Spleen (tissue), 11 donors: ENCODE measurements around the gene VEGFC. TPM values are rescaled to one million over a fixed set of nuclear protein-coding genes. Genes with fewer than 3 reads are reported as not detected.

Source experiments
- DNase-seq: peaks from one replicate; pipeline ENCODE4 v3.0.0-alpha.2; 2020
- H3K27ac ChIP-seq, 8 donors: fragments of 200-600 bp; sonication (generic) in 7 of 8; 1 replicate in 4 of 8; 2 replicates in 4 of 8; pipeline versions ENCODE4 v1.5.0 to v1.8.0; 2016 to 2021; ENCODE audit warnings: inconsistent platforms in 4 of 8, mild to moderate bottlenecking in 4 of 8, moderate library complexity in 1 of 8
- H3K27me3 ChIP-seq, 7 donors: fragments of 200-600 bp; sonication (generic) in 6 of 7; replicated peaks in 1 of 7; 1 replicate in 4 of 7; 2 replicates in 3 of 7; pipeline versions ENCODE4 v1.5.0 to v1.8.0; 2016 to 2021; ENCODE audit warnings: inconsistent platforms in 3 of 7, mild to moderate bottlenecking in 1 of 7
- H3K36me3 ChIP-seq, 6 donors: fragments of 200-600 bp; sonication (generic) in 5 of 6; 1 replicate in 4 of 6; 2 replicates in 2 of 6; pipeline versions ENCODE4 v1.5.0 to v1.8.0; 2016 to 2021; ENCODE audit warnings: inconsistent platforms in 2 of 6
- H3K4me1 ChIP-seq, 6 donors: fragments of 200-600 bp; sonication (generic) in 5 of 6; 1 replicate in 3 of 6; 2 replicates in 3 of 6; pipeline versions ENCODE4 v1.5.0 to v1.8.0; 2016 to 2021; ENCODE audit warnings: inconsistent platforms in 3 of 6
- H3K4me3 ChIP-seq, 8 donors: fragments of 200-600 bp; sonication (generic) in 7 of 8; 1 replicate in 4 of 8; 2 replicates in 4 of 8; pipeline versions ENCODE4 v1.5.0 to v1.8.0; 2016 to 2021; ENCODE audit warnings: inconsistent platforms in 4 of 8, mild to moderate bottlenecking in 4 of 8, moderate library complexity in 2 of 8
- H3K9me3 ChIP-seq, 8 donors: fragments of 200-600 bp; sonication (generic) in 7 of 8; 1 replicate in 4 of 8; 2 replicates in 4 of 8; pipeline versions ENCODE4 v1.5.0 to v1.8.0; 2016 to 2021; ENCODE audit warnings: inconsistent platforms in 4 of 8
- CTCF ChIP-seq, 11 experiments: fragments of 200-600 bp in 7 of 11; fragments of 450-650 bp in 4 of 11; sonication (generic) in 4 of 11; IDR thresholded peaks in 8 of 11; conservative IDR thresholded peaks in 3 of 11; 1 replicate in 7 of 11; 2 replicates in 4 of 11; pipeline versions ENCODE4 v1.4.0 to v1.8.0; 2016 to 2021; ENCODE audit warnings: antibody characterized with exemption in 11 of 11, inconsistent platforms in 4 of 11, mild to moderate bottlenecking in 1 of 11
- POLR2A ChIP-seq, 3 donors: fragments of 450-650 bp; IDR thresholded peaks; one replicate each; pipeline ENCODE4 v1.5.1; 2017; ENCODE audit warnings: antibody characterized with exemption in 3 of 3, mild to moderate bottlenecking in 1 of 3
- POLR2AphosphoS5 ChIP-seq, 3 donors: sonication (generic); formaldehyde crosslinking; IDR thresholded peaks; one replicate each; pipeline ENCODE4 v1.5.1; 2017; ENCODE audit warnings: antibody characterized with exemption in 3 of 3
- whole genome bisulfite sequencing, 5 donors: extraction: QIAGEN DNeasy Blood & Tissue Kit in 3 of 5; methylation state at CpG; one replicate each; pipeline versions ENCODE4 v1.1.5 to v1.1.7; 2013 to 2018; 5-methylcytosine and 5-hydroxymethylcytosine counted together
- intact Hi-C: fragments of 100-400 bp; cut with DNase I; formaldehyde crosslinking; loops from one replicate; pipeline ENCODE4 v1.15.0; 2023; ENCODE audit warnings: low total_unique reads
- polyA plus RNA-seq, 3 donors: library from polyadenylated mRNA; stranded (reverse); fragments of 200-250 nt; gene quantifications; one replicate each; pipeline ENCODE4 v1.2.1, GENCODE V29; 2013
- total RNA-seq, 7 donors: library from RNA; depleted of rRNA in 3 of 7; stranded (reverse); fragments of >200 nt in 3 of 7; fragmentation: NEBNext Ultra II Directional in 4 of 7; extraction: Animal tissue kit (Norgen Biotek cat#: 25700) in 4 of 7; gene quantifications; one replicate each; pipeline versions ENCODE4 v1.1.0 to v1.2.1, GENCODE V29; 2016 to 2021
- donor health status: healthy with polysubstance abuse.
- donor health status: DM: no; HTN: no; CAD: no; lungs with moderate emphysema.
- donor health status: DM: no; HTN: no; CAD: no.
- donor health status: Bipolar disorder and iron deficiency.
- donor health status: healthy.
- donor health status: DM: no; HTN: no; CAD: no.
- donor health status: DM: yes; HTN: yes; CAD: no.

Gene VEGFC
- total and polyA plus RNA-seq, 10 donors = 3.3 to 11.6 (median 4.6) TPM

GRCh38 chr4:176755001-176755400 is 37.7 kb downstream of the VEGFC start:
- Histone ChIP-seq H3K4me1 (no peaks in the 10 kb centered on the region), H3K27ac (no peak overlapping the region), H3K36me3 (no peaks in the 10 kb centered on the region), H3K27me3 (no peaks in the 10 kb centered on the region), H3K9me3 (no peaks in the 10 kb centered on the region), H3K4me3 (no peak overlapping the region)
- intact Hi-C loops = no loop called here
- WGBS, 5 donors = 71 to 79% (median 76%) methylated on average over 2 of the region's 2 CpGs
- no peak for DNase-seq
- TF ChIP-seq POLR2A (IDR thresholded peaks at IDR 0.05) (no peak), CTCF (IDR thresholded peaks at IDR 0.05 in 8 of 11, conservative IDR thresholded peaks at IDR 0.05 in 3 of 11) (no peak), POLR2AphosphoS5 (IDR thresholded peaks at IDR 0.05) (no peak)

GRCh38 chr4:176753049-176753448 is 39.7 kb downstream of the VEGFC start:
- Histone ChIP-seq H3K27ac (no peak overlapping the region), H3K9me3 (no peaks in the 10 kb centered on the region), H3K27me3 (no peaks in the 10 kb centered on the region), H3K4me3 (no peak overlapping the region), H3K36me3 (no peaks in the 10 kb centered on the region), H3K4me1 (no peaks in the 10 kb centered on the region)
- intact Hi-C loops = no loop called here
- no peak for DNase-seq
- WGBS, 5 donors = 66 to 80% (median 77%) methylated on average over 3 of the region's 3 CpGs
- TF ChIP-seq POLR2AphosphoS5 (IDR thresholded peaks at IDR 0.05) = no peak
- TF ChIP-seq CTCF (IDR thresholded peaks at IDR 0.05 in 8 of 11, conservative IDR thresholded peaks at IDR 0.05 in 3 of 11) = no peak
- no peak for TF ChIP-seq POLR2A (IDR thresholded peaks at IDR 0.05)

- DNase-seq = no peak
- Histone ChIP-seq H3K27me3 (no peaks in the 10 kb centered on the region), H3K27ac (no peak overlapping the region), H3K4me3 (no peak overlapping the region), H3K36me3 (no peaks in the 10 kb centered on the region), H3K4me1 (no peaks in the 10 kb centered on the region), H3K9me3 (no peaks in the 10 kb centered on the region)
- no peak for TF ChIP-seq CTCF (IDR thresholded peaks at IDR 0.05 in 8 of 11, conservative IDR thresholded peaks at IDR 0.05 in 3 of 11)
- no peak for TF ChIP-seq POLR2AphosphoS5 (IDR thresholded peaks at IDR 0.05)
- TF ChIP-seq POLR2A (IDR thresholded peaks at IDR 0.05) = no peak
- intact Hi-C loops = no loop called here
- 75 to 82% (median 78%) methylated on average over 6 of the region's 6 CpGs for WGBS, 5 donors
Measured at GRCh38 chr4:176752191-176752749, 40.5 kb downstream of the VEGFC start.

- no peaks in the 10 kb centered on the region for H3K4me1 ChIP-seq
- DNase-seq = no peak
- intact Hi-C loops = no loop called here
Measured at GRCh38 chr4:176751061-176751460, 41.7 kb downstream of the VEGFC start.

GRCh38 chr4:176746846-176747245 is 45.9 kb downstream of the VEGFC start:
- no peaks in the 10 kb centered on the region for H3K27me3 ChIP-seq
- H3K4me1 ChIP-seq = no peaks in the 10 kb centered on the region
- no peak for DNase-seq
- H3K27ac ChIP-seq = no peak overlapping the region
- H3K36me3 ChIP-seq = no peaks in the 10 kb centered on the region
- TF ChIP-seq POLR2A (IDR thresholded peaks at IDR 0.05) (no peak), POLR2AphosphoS5 (IDR thresholded peaks at IDR 0.05) (no peak), CTCF (IDR thresholded peaks at IDR 0.05 in 8 of 11, conservative IDR thresholded peaks at IDR 0.05 in 3 of 11) (no peak)
- H3K9me3 ChIP-seq = no peaks in the 10 kb centered on the region
- no peak overlapping the region for H3K4me3 ChIP-seq
- intact Hi-C loops = no loop called here
- 85 to 92% (median 91%) methylated on average over 3 of the region's 3 CpGs for WGBS, 5 donors

More at GRCh38 chr4:176751061-176751460, 41.7 kb downstream of the VEGFC start:
- H3K27me3 ChIP-seq = no peaks in the 10 kb centered on the region
- no peaks in the 10 kb centered on the region for H3K36me3 ChIP-seq
- WGBS, 5 donors = 77 to 85% (median 81%) methylated on average over 2 of the region's 2 CpGs
- H3K9me3 ChIP-seq = no peaks in the 10 kb centered on the region
- TF ChIP-seq POLR2AphosphoS5 (IDR thresholded peaks at IDR 0.05) = no peak
- no peak overlapping the region for H3K4me3 ChIP-seq
- no peak overlapping the region for H3K27ac ChIP-seq
